H9 (cell line): ENCODE results near the gene BACH1. TPM values are rescaled to one million over a fixed set of nuclear protein-coding genes. Genes with fewer than 3 reads are reported as not detected.

Experiments used
- DNase-seq: peaks from one replicate; pipeline ENCODE4 v3.0.0-alpha.2; 2017
- H2AFZ ChIP-seq: one replicate; pipeline ENCODE4 v1.6.1; 2013; ENCODE audit warnings: mild to moderate bottlenecking, low read length, control low read depth, moderate library complexity
- H2AK5ac ChIP-seq: 2 replicates; pipeline ENCODE4 v1.6.1; 2013; ENCODE audit warnings: low read length, control low read depth, mixed read lengths; ENCODE audit not compliant: insufficient read length
- H2BK120ac ChIP-seq: one replicate; pipeline ENCODE4 v1.6.1; 2013; ENCODE audit warnings: low read depth, mild to moderate bottlenecking, low read length, control low read depth, inconsistent platforms; ENCODE audit not compliant: poor library complexity, severe bottlenecking
- H2BK12ac ChIP-seq: 2 replicates; pipeline ENCODE4 v1.6.1; 2013; ENCODE audit warnings: low read length, control low read depth, mixed read lengths, low read depth; ENCODE audit not compliant: insufficient read length
- H2BK15ac ChIP-seq: 2 replicates; pipeline ENCODE4 v1.6.1; 2013; ENCODE audit warnings: low read depth, low read length, control low read depth
- H2BK20ac ChIP-seq: one replicate; pipeline ENCODE4 v1.6.1; 2013; ENCODE audit warnings: low read depth, mild to moderate bottlenecking, low read length, control low read depth, inconsistent platforms; ENCODE audit not compliant: poor library complexity, severe bottlenecking
- H2BK5ac ChIP-seq: 2 replicates; pipeline ENCODE4 v1.6.1; 2013; ENCODE audit warnings: low read length, control low read depth, mixed read lengths; ENCODE audit not compliant: insufficient read length
- H3K14ac ChIP-seq: 2 replicates; pipeline ENCODE4 v1.6.1; 2013; ENCODE audit warnings: low read length, control low read depth; ENCODE audit not compliant: insufficient read depth
- H3K18ac ChIP-seq: 2 replicates; pipeline ENCODE4 v1.6.1; 2013; ENCODE audit warnings: low read depth, mild to moderate bottlenecking, mixed read lengths, low read length, control low read depth; ENCODE audit not compliant: insufficient read length
- H3K23ac ChIP-seq: 2 replicates; pipeline ENCODE4 v1.6.1; 2013; ENCODE audit warnings: low read length, control low read depth, mixed read lengths, low read depth; ENCODE audit not compliant: insufficient read length
- H3K23me2 ChIP-seq: 2 replicates; pipeline ENCODE4 v1.6.1; 2013; ENCODE audit warnings: low read depth, mild to moderate bottlenecking, mixed read lengths, low read length, control low read depth; ENCODE audit not compliant: insufficient read length, poor library complexity, severe bottlenecking
- H3K27ac ChIP-seq: 2 replicates; pipeline ENCODE4 v1.5.1; 2013; ENCODE audit warnings: low read length, control low read depth, mixed read lengths, low read depth; ENCODE audit not compliant: insufficient read length
- H3K27me3 ChIP-seq: 2 replicates; pipeline ENCODE4 v1.6.1; 2013; ENCODE audit warnings: low read length, control low read depth, inconsistent platforms; ENCODE audit not compliant: insufficient read depth
- H3K4ac ChIP-seq: 2 replicates; pipeline ENCODE4 v1.6.1; 2013; ENCODE audit warnings: low read depth, mild to moderate bottlenecking, control low read depth, inconsistent platforms, low read length, moderate library complexity
- H3K4me1 ChIP-seq: 2 replicates; pipeline ENCODE4 v1.6.1; 2013; ENCODE audit warnings: low read length, control low read depth, inconsistent platforms; ENCODE audit not compliant: insufficient read depth
- H3K4me2 ChIP-seq: 2 replicates; pipeline ENCODE4 v1.6.1; 2013; ENCODE audit warnings: low read length, control low read depth, mixed read lengths; ENCODE audit not compliant: insufficient read length, insufficient read depth
- H3K56ac ChIP-seq: 2 replicates; pipeline ENCODE4 v1.6.1; 2013; ENCODE audit warnings: low read depth, mild to moderate bottlenecking, mixed read lengths, low read length, control low read depth; ENCODE audit not compliant: insufficient read length
- H3K79me1 ChIP-seq: 2 replicates; pipeline ENCODE4 v1.6.1; 2013; ENCODE audit warnings: low read depth, mild to moderate bottlenecking, moderate library complexity, low read length, control low read depth, inconsistent platforms; ENCODE audit not compliant: insufficient read depth, poor library complexity, severe bottlenecking
- H3K79me2 ChIP-seq: 2 replicates; pipeline ENCODE4 v1.6.1; 2013; ENCODE audit warnings: low read length, control low read depth, inconsistent platforms; ENCODE audit not compliant: insufficient read depth
- H3K9ac ChIP-seq: 2 replicates; pipeline ENCODE4 v1.6.1; 2013; ENCODE audit warnings: low read length, control low read depth, mixed read lengths; ENCODE audit not compliant: insufficient read length; ENCODE audit errors: extremely low read depth
- H3K9me3 ChIP-seq: one replicate; pipeline ENCODE4 v1.6.1; 2013; ENCODE audit warnings: low read depth, low read length, inconsistent platforms; ENCODE audit not compliant: control insufficient read depth
- H3T11ph ChIP-seq: one replicate; pipeline ENCODE4 v1.6.1; 2013; ENCODE audit warnings: mild to moderate bottlenecking, low read length, control low read depth, inconsistent platforms
- H4K20me1 ChIP-seq: one replicate; pipeline ENCODE4 v1.6.1; 2013; ENCODE audit not compliant: control insufficient read depth, insufficient read length, insufficient read depth
- H4K5ac ChIP-seq: 2 replicates; pipeline ENCODE4 v1.6.1; 2013; ENCODE audit warnings: low read depth, mild to moderate bottlenecking, mixed read lengths, low read length, control low read depth; ENCODE audit not compliant: insufficient read length
- H4K8ac ChIP-seq: replicated peaks from 2 replicates; pipeline ENCODE4 v1.6.1; 2013; ENCODE audit warnings: low read length, control low read depth, mixed read lengths, low read depth; ENCODE audit not compliant: insufficient read length
- H4K91ac ChIP-seq: 2 replicates; pipeline ENCODE4 v1.6.1; 2013; ENCODE audit warnings: low read depth, mild to moderate bottlenecking, moderate library complexity, mixed read lengths, low read length, control low read depth; ENCODE audit not compliant: insufficient read length
- H3K27ac Mint-ChIP-seq, 3 experiments: 2 replicates in 2 of 3; 3 replicates in 1 of 3; pipeline ENCODE4 v1.8.0; 2020 to 2021; ENCODE audit warnings: mixed read lengths in 3 of 3, mild to moderate bottlenecking in 1 of 3, moderate library complexity in 1 of 3
- H3K27me3 Mint-ChIP-seq: 2 replicates; pipeline ENCODE4 v1.8.0; 2021; ENCODE audit warnings: low read depth, mild to moderate bottlenecking, moderate library complexity, mixed read lengths
- H3K36me3 Mint-ChIP-seq, 3 experiments: 2 replicates in 2 of 3; 3 replicates in 1 of 3; pipeline ENCODE4 v1.8.0; 2020 to 2021; ENCODE audit warnings: low read depth in 3 of 3, mixed read lengths in 3 of 3; ENCODE audit not compliant: insufficient read depth in 1 of 3
- H3K4me1 Mint-ChIP-seq, 2 experiments: 2 replicates each; pipeline ENCODE4 v1.8.0; 2020; ENCODE audit warnings: mixed read lengths in 2 of 2
- H3K4me3 Mint-ChIP-seq, 2 experiments: 2 replicates in 1 of 2; 3 replicates in 1 of 2; pipeline ENCODE4 v1.8.0; 2020 to 2021; ENCODE audit warnings: mild to moderate bottlenecking in 2 of 2, mixed read lengths in 2 of 2, moderate library complexity in 1 of 2
- H3K9me3 Mint-ChIP-seq, 2 experiments: 2 replicates in 1 of 2; 3 replicates in 1 of 2; pipeline ENCODE4 v1.8.0; 2020; ENCODE audit warnings: mild to moderate bottlenecking in 2 of 2, mixed read lengths in 2 of 2, moderate library complexity in 1 of 2
- CTCF ChIP-seq: fragments of 200-600 bp; sonication (generic); conservative IDR thresholded peaks from 3 replicates; pipeline ENCODE4 v1.8.0; 2021; ENCODE audit warnings: antibody characterized with exemption, mild to moderate bottlenecking
- WGBS: extraction: QIAGEN DNeasy Blood & Tissue Kit; methylation state at CpG from one replicate; pipeline ENCODE4 v1.1.7; 2013; ENCODE audit warnings: missing lambda C conversion rate, low lambda C conversion rate, mixed read lengths; ENCODE audit not compliant: insufficient read length; ENCODE audit errors: extremely low coverage; 5-methylcytosine and 5-hydroxymethylcytosine counted together
- total RNA-seq: library from RNA; stranded (reverse); gene quantifications from 2 replicates; pipeline ENCODE4 v1.2.1, GENCODE V29; 2021

BACH1 gene
- total RNA-seq, 1 experiment from 2014 or later: 42.4 TPM

GRCh38 chr21:29254550-29254949, 44.2 kb upstream of the BACH1 start:
- Histone ChIP-seq H3K4me1 (no peaks in the 10 kb centered on the region), H3K4me2 (no peak overlapping the region), H3K18ac (no peak overlapping the region), H4K91ac (no peak overlapping the region), H3K79me1 (no peaks in the 10 kb centered on the region), H3K4ac (no peak overlapping the region), H3K56ac (no peak overlapping the region), H3K9ac (no peak overlapping the region), H3K23me2 (no peaks in the 10 kb centered on the region), H3K79me2 (no peaks in the 10 kb centered on the region), H2BK120ac (no peak overlapping the region), H2BK15ac (no peak overlapping the region), H4K5ac (no peak overlapping the region), H3K23ac (no peak overlapping the region), H2AFZ (no peak overlapping the region), H3T11ph (no peak overlapping the region), H4K8ac (no peak overlapping the region), H3K14ac (no peak overlapping the region), H3K9me3 (peaks cover 8% of the 10 kb centered on the region), H2BK20ac (no peak overlapping the region), H2AK5ac (no peak overlapping the region), H3K27ac (no peak overlapping the region), H2BK12ac (no peak overlapping the region), H4K20me1 (no peaks in the 10 kb centered on the region), H3K27me3 (no peaks in the 10 kb centered on the region), H2BK5ac (no peak overlapping the region)
- Mint-ChIP-seq H3K9me3 (peaks cover 31% of the 10 kb centered on the region in 2 experiments), H3K36me3 (peaks cover 11 to 19% (median 13%) of the 10 kb centered on the region in 3 experiments), H3K4me1 (no peaks in the 10 kb centered on the region), H3K27ac (no peak overlapping the region), H3K4me3 (no peak overlapping the region), H3K27me3 (peaks cover 3% of the 10 kb centered on the region; the same call in 1 of the 2 replicates)
- no CpG with 5 or more reads among the region's 1 CpG for WGBS
- no peak for TF ChIP-seq CTCF
- DNase-seq: no peak
